Amniotic stem cell (primary cell): ENCODE measurements around the gene KCTD15.
"Not testable (repeated sequence)": the region's sequence is repeated elsewhere in the genome, so short reads cannot be mapped to it uniquely, and the experiment has no call there.

Experiments used
- DNase-seq: peaks from one replicate; lab custom pipeline; 2025; lab: John Stamatoyannopoulos, UW

KCTD15 gene

DNA sequence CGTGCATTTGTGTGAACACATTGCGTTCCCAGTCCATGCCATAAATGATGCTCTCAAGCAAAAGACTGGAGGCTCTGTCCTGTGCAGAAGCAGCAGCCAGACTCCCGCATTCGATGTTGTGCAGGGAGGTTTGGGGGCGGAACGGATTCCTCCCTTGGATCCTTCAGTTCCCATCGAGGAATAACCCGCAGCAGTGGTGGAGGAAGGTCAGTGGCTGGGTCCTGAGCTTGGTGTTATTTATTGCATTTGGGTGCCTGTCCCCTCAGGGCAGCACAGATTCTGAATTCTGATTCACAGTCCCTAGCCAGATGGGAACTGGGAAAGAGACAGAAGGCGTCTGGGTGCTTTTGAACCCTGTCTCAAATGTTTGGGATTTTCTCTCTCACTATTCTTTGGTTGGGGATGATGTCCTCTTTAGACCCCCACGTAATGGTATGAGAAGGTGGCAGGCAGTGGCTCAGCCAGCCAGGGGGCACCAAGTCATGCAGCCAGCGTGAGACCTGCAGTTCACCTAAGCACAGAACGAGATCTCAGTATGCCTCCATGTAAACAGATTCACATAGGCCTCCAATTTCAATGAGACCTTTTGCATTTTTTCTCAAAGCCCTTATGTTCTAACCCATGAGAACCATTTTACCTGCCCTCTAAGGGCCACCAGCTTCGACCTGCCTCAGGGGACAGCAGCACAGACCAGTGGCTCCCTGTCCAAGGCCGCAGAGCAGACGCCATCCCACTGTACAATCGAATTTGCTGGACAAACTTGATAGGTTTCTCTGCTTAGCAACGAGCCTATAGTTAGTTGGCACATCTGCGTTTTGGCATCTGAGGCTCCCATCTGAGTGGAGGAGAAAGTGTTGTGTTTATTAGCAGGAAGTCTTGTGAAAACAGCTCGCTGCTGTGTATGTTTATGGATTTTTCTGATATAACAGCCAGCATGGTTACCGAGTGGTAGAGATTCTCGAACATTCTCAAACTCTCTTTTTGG is 17.8 kb downstream of the KCTD15 start:
- DNase-seq, result no peak

- no peak for DNase-seq
Observed at GRCh38 chr19:33815380-33816340, 19.0 kb downstream of the KCTD15 start.

DNA sequence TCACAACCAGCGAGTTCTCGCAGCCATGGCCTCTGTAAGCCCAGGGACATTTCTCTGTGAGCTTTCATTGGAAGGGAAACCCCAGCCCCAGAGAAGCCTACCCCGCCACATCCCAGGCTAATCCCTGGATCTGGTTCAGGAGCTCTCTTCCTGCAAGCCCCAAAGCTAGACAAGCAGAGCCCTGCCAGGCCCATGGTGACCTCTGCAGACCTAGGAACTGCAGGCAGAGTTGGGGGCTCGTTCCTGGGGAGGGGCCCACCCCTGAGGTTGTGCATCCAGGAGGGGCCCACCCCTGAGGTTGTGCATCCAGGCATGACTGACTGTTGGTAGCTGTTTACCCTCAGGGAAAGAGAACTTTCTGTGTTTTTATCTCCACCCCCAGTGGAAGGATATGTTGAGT is 21.7 kb downstream of the KCTD15 start:
- DNase-seq, result no peak

GRCh38 chr19:33819078-33819477 is 22.4 kb downstream of the KCTD15 start:
- not testable (repeated sequence) for DNase-seq

- DNase-seq, result no peak
Observed at GRCh38 chr19:33819506-33819879, 22.8 kb downstream of the KCTD15 start.

- DNase-seq, result no peak
Observed at GRCh38 chr19:33819880-33820781, 23.5 kb downstream of the KCTD15 start.

GRCh38 chr19:33821871-33822270 is 25.2 kb downstream of the KCTD15 start:
- DNase-seq, result no peak

GRCh38 chr19:33823341-33823740 is 26.7 kb downstream of the KCTD15 start:
- no peak for DNase-seq

- no peak for DNase-seq
Observed at GRCh38 chr19:33825556-33825955, 28.9 kb downstream of the KCTD15 start.

GRCh38 chr19:33826521-33826920 is 29.9 kb downstream of the KCTD15 start:
- no peak for DNase-seq

DNA sequence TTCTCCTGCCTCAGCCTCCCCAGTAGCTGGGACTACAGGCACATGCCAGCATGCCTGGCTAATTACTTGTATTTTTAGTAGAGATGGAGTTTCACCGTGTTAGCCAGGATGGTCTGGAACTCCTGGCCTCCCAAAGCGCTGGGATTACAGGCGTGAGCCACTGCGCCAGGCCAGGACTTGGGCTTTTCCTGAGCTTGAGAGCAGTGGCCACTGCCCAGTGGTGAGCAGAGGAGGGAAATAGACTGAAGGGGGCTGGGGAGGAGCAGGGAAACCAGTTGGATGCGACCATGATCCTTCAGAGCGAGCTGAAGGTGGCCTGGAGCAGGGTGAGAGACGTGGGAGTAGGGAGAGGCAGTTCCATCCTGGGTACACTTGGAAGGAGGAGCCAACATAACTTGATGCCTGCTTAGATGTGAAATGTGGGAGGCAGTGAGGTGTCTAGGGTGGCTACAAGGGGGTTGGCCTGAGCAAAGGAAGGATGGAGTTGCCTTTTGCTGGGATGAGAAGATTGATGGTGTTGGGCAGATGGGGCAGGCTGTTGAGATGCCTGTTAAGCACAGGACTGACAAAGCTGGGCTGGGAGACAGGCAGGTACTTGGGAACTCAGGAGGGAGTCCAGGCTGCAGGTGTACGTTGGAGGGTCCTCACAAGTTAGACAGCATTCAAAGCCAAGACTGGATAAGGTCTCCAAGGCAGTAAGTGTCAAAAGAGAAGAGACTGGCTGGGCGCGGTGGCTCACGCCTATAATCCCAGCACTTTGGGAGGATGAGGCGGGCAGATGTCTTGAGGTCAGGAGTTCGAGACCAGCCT is 31.8 kb downstream of the KCTD15 start:
- no peak for DNase-seq

DNA sequence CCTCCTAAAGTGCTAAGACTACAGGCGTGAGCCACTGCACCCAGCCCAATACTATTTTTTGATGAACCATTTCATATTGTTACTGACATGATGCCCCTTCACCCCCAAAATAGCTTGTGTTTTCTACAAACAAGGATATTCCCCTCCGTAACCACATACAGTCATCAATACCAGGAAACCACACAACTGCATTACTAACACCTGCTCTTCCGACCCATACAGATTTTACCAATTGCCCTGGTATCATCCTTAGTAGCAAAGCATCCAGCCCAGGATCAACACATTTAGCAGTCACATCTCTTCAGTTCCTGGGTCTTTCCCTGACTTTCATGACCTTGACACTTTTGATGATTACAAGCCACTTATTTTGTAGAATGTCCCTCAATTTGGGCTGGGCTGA is 33.6 kb downstream of the KCTD15 start:
- DNase-seq, result no peak

- DNase-seq, result no peak
Observed at GRCh38 chr19:33831825-33832224, 35.2 kb downstream of the KCTD15 start.

DNA sequence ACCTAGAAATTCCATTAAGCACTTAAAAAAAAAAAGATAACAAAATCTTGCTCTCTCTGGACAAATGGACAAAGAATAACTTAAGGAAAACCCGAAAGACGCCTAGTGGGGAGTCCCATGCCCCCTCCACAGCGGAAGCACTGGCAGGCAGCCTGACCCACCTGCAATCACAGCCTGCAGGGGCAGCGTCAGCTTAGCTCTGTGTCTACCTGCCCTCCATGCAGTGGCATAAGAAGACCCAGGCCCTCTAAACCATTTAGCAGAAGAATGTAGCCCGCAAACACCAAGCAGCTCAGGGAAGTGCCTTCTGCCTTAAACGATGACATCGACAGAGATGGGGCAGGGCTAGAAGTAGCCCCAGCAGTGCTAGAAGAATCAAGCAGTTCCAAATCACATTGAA is 36.0 kb downstream of the KCTD15 start:
- DNase-seq, result no peak

DNA sequence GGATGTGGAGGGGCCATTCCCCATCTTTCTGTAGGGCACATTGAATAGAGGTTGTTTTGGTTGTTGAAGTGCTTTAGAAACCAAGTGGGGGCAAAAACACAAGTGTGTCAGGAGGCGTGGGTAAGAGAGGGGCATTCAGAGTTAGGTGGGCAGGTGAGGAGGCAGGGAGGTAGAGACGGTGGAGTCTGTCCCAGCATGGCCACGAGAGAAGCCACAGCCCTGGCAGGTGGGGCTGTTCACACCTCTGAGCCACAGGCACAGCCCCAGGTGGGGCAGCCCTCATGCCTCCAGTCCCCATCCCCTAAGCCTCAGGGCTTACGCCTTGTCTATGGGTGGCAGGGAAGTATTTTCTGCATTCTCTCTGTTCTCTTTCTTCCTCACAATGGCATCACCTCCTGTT is 43.7 kb downstream of the KCTD15 start:
- no peak for DNase-seq

GRCh38 chr19:33840783-33841182 is 44.1 kb downstream of the KCTD15 start:
- no peak for DNase-seq

- no peak for DNase-seq
Observed at GRCh38 chr19:33841685-33842084, 45.0 kb downstream of the KCTD15 start.

DNA sequence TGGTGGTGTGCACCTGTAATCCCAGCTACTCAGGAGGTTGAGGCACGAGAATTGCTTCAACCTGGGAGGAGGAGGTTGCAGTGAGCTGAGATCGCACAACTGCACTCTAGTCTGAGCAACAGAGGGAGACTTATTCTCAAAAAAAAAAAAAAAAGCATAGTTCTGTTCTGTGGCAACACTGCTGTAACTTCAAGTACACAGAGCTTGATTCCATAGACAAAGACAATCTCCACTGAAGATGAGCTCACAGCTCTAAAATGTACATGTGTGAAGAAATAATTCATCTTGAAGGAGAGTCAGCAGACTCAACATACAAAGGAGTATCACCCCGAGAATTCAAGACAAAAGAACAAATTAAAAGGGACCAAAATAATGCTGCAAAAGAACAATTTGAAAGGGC is 47.8 kb downstream of the KCTD15 start:
- no peak for DNase-seq

DNA sequence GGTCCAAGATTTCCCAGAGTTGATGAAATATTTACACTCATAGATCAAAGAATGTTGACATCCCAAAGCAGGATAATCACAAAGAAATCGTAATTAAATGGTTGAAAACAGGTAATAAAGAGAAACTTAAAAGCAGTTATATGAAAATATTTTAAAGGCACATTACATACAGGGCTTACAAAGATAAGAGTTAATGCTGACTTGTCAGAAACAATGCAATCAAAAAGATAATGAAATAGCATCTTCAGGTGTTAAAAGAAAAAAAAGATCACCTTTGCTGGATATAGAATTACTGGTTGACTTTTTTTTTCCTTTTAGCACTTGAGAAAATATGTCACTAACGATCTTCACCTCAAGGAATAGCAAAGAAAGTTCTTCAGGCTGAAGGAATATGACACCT is 48.8 kb downstream of the KCTD15 start:
- DNase-seq, result no peak

- DNase-seq, result no peak
Observed at GRCh38 chr19:33849551-33850147, 53.0 kb downstream of the KCTD15 start.
